K562 (cell line): ENCODE data around the gene NPAS1. TPM values are rescaled to one million over a fixed set of nuclear protein-coding genes. Genes with fewer than 3 reads are reported as not detected.

ENCODE experiments used
- ELF1 ChIP-seq: fragments of 200-800 bp; sonication (Bioruptor generic); IDR thresholded peaks from 2 replicates; pipeline ENCODE4 v1.6.1; 2016; ENCODE audit warnings: missing genetic modification characterization, missing compliant biosample characterization
- ETV6 ChIP-seq, 3 experiments: fragments of 150-350 bp in 1 of 3; sonication (generic) in 1 of 3; formaldehyde crosslinking in 1 of 3; IDR thresholded peaks; 2 replicates each; pipeline versions ENCODE4 v1.6.1 to v1.8.0; 2014 to 2022; ENCODE audit warnings: borderline replicate concordance in 2 of 3, low read depth in 2 of 3, antibody characterized with exemption in 1 of 3, low read length in 1 of 3, mild to moderate bottlenecking in 1 of 3, missing genetic modification reagents in 1 of 3
- FOXM1 ChIP-seq, 2 experiments: fragments of 450-650 bp in 1 of 2; sonication (generic) in 1 of 2; formaldehyde crosslinking in 1 of 2; IDR thresholded peaks; 2 replicates each; pipeline versions ENCODE4 v1.6.1 to v1.9.0; 2017 to 2022; ENCODE audit warnings: low read depth in 2 of 2, mild to moderate bottlenecking in 2 of 2, missing genetic modification reagents in 1 of 2, moderate library complexity in 1 of 2
- GATAD2A ChIP-seq: fragments of 450-650 bp; IDR thresholded peaks from 2 replicates; pipeline ENCODE4 v1.6.1; 2017
- HMG20A ChIP-seq: fragments of 450-650 bp; formaldehyde crosslinking; conservative IDR thresholded peaks from 2 replicates; pipeline ENCODE4 v1.4.0; 2020; ENCODE audit warnings: mild to moderate bottlenecking, mixed read lengths
- POLR2G ChIP-seq: fragments of 200-400 bp; formaldehyde crosslinking; IDR thresholded peaks from 2 replicates; pipeline ENCODE4 v1.6.1; 2017; ENCODE audit warnings: low read depth, mild to moderate bottlenecking, antibody characterized with exemption, low read length, moderate library complexity
- RBM34 ChIP-seq: fragments of 200-400 bp; formaldehyde crosslinking; IDR thresholded peaks from 2 replicates; pipeline ENCODE4 v1.6.1; 2018; ENCODE audit warnings: low read length, borderline replicate concordance; ENCODE audit not compliant: insufficient read depth
- SAFB2 ChIP-seq: fragments of 200-400 bp; formaldehyde crosslinking; IDR thresholded peaks from 2 replicates; pipeline ENCODE4 v1.6.1; 2018; ENCODE audit warnings: borderline replicate concordance, low read length, low read depth, moderate library complexity; ENCODE audit not compliant: severe bottlenecking
- SNRNP70 ChIP-seq: fragments of 200-400 bp; formaldehyde crosslinking; optimal IDR thresholded peaks from 2 replicates; pipeline ENCODE3; 2017; ENCODE audit warnings: low read depth, low read length
- SRSF9 ChIP-seq: fragments of 200-400 bp; formaldehyde crosslinking; IDR thresholded peaks from 2 replicates; pipeline ENCODE4 v1.6.1; 2017; ENCODE audit warnings: low read depth, low read length, borderline replicate concordance
- TEAD1 ChIP-seq, 2 experiments: fragments of 450-650 bp in 1 of 2; sonication (generic) in 1 of 2; formaldehyde crosslinking; IDR thresholded peaks; 2 replicates each; pipeline versions ENCODE4 v1.4.0 to v1.8.0; 2020 to 2022; ENCODE audit warnings: mild to moderate bottlenecking in 2 of 2, missing genetic modification reagents in 1 of 2
- ZNF232 ChIP-seq: sonication (generic); formaldehyde crosslinking; IDR thresholded peaks from 2 replicates; pipeline ENCODE4 v1.8.0; 2022; ENCODE audit warnings: mild to moderate bottlenecking, missing genetic modification reagents
- ZNF639 ChIP-seq, 2 experiments: fragments of 200-800 bp in 1 of 2; sonication (Bioruptor generic) in 1 of 2; sonication (generic) in 1 of 2; formaldehyde crosslinking in 1 of 2; IDR thresholded peaks in 1 of 2; conservative IDR thresholded peaks in 1 of 2; 2 replicates each; pipeline versions ENCODE4 v1.5.0 to v1.6.1; 2016 to 2020; ENCODE audit warnings: missing compliant biosample characterization in 1 of 2, missing genetic modification characterization in 1 of 2, missing genetic modification reagents in 1 of 2
- ZNF696 ChIP-seq: fragments of 250-450 bp; sonication (Bioruptor Pico); conservative IDR thresholded peaks from 2 replicates; pipeline ENCODE4 v1.4.0; 2020; ENCODE audit warnings: mild to moderate bottlenecking, moderate library complexity
- polyA plus RNA-seq, 8 experiments: library from polyadenylated mRNA; depleted of rRNA in 4 of 8; stranded (reverse) in 5 of 8; unstranded in 3 of 8; fragments of >200 nt; fragmentation: Nextera tagmentation in 2 of 8; fragmentation: Illumina TruSeq in 1 of 8; extraction: Ambion mirVana in 2 of 8; extraction: Trizol in 1 of 8; gene quantifications; 2 replicates each; pipeline versions ENCODE4 v1.2.1 to v1.2.3, GENCODE V29; 2011 to 2014; ENCODE audit warnings: inconsistent platforms in 1 of 8, missing spikeins in 1 of 8
- total RNA-seq, 7 experiments: library from RNA; depleted of rRNA in 6 of 7; stranded (reverse); fragments of >200 nt in 6 of 7; fragmentation: Illumina TruSeq in 2 of 7; extraction: Trizol in 2 of 7; gene quantifications; 2 replicates each; pipeline versions ENCODE4 v1.2.1 to v1.2.3, GENCODE V29; 2011 to 2021; ENCODE audit warnings: low replicate concordance in 1 of 7
- TF ChIP-seq, protein P1 (sequence below), 2 experiments: fragments of 450-650 bp in 1 of 2; sonication (generic) in 1 of 2; formaldehyde crosslinking in 1 of 2; IDR thresholded peaks in 1 of 2; conservative IDR thresholded peaks in 1 of 2; 2 replicates each; pipeline versions ENCODE4 v1.6.1 to v1.8.1; 2016 to 2023; ENCODE audit warnings: mild to moderate bottlenecking in 2 of 2, moderate library complexity in 2 of 2, inconsistent platforms in 1 of 2, missing genetic modification reagents in 1 of 2
- TF ChIP-seq, protein P2 (sequence below): fragments of 250-450 bp; sonication (Bioruptor Pico); IDR thresholded peaks from 2 replicates; pipeline ENCODE4 v1.6.1; 2021; ENCODE audit warnings: mild to moderate bottlenecking
- TF ChIP-seq, protein P3 (sequence below): sonication (generic); formaldehyde crosslinking; IDR thresholded peaks from 2 replicates; pipeline ENCODE4 v1.8.1; 2023; ENCODE audit warnings: missing genetic modification reagents, mild to moderate bottlenecking, borderline replicate concordance

Gene NPAS1
- total and polyA plus RNA-seq, 9 of the 15 experiments (the other 6 are each of a cell fraction or from before 2014, with no cell fraction given): 0.58 to 5.3 (median 2.0) TPM; not detected in 2

- TF ChIP-seq, protein P1, sequence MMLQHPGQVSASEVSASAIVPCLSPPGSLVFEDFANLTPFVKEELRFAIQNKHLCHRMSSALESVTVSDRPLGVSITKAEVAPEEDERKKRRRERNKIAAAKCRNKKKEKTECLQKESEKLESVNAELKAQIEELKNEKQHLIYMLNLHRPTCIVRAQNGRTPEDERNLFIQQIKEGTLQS (IDR thresholded peaks at IDR 0.05): no peak
- TF ChIP-seq, protein P1 (CRISPR knock-in tag; conservative IDR thresholded peaks at IDR 0.05): no peak
- TF ChIP-seq FOXM1 (IDR thresholded peaks at IDR 0.05; ENCODE audit: low read depth) (no peak), FOXM1 (CRISPR knock-in tag; IDR thresholded peaks at IDR 0.05; ENCODE audit: low read depth) (no peak), SAFB2 (no peak), POLR2G (peak; percentile 68), GATAD2A (no peak), ETV6 (IDR thresholded peaks at IDR 0.05; ENCODE audit: borderline replicate concordance in 1 of 2, low read depth in 2 of 2, low read length in 1 of 2) (no peak), ETV6 (CRISPR knock-in tag; IDR thresholded peaks at IDR 0.05; ENCODE audit: borderline replicate concordance) (no peak), ZNF232 (CRISPR knock-in tag) (no peak), SRSF9 (no peak), ZNF639 (CRISPR knock-in tag; conservative IDR thresholded peaks at IDR 0.05 in 1 of 2, IDR thresholded peaks at IDR 0.05 in 1 of 2) (no peak), TEAD1 (CRISPR knock-in tag; IDR thresholded peaks at IDR 0.05) (no peak), HMG20A (CRISPR knock-in tag) (no peak), ZNF696 (no peak), SNRNP70 (no peak), RBM34 (no peak), ELF1 (tag) (no peak)
- TF ChIP-seq, protein P2, sequence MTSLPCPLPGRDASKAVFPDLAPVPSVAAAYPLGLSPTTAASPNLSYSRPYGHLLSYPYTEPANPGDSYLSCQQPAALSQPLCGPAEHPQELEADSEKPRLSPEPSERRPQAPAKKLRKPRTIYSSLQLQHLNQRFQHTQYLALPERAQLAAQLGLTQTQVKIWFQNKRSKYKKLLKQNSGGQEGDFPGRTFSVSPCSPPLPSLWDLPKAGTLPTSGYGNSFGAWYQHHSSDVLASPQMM (CRISPR knock-in tag): no peak
- TF ChIP-seq, protein P3, sequence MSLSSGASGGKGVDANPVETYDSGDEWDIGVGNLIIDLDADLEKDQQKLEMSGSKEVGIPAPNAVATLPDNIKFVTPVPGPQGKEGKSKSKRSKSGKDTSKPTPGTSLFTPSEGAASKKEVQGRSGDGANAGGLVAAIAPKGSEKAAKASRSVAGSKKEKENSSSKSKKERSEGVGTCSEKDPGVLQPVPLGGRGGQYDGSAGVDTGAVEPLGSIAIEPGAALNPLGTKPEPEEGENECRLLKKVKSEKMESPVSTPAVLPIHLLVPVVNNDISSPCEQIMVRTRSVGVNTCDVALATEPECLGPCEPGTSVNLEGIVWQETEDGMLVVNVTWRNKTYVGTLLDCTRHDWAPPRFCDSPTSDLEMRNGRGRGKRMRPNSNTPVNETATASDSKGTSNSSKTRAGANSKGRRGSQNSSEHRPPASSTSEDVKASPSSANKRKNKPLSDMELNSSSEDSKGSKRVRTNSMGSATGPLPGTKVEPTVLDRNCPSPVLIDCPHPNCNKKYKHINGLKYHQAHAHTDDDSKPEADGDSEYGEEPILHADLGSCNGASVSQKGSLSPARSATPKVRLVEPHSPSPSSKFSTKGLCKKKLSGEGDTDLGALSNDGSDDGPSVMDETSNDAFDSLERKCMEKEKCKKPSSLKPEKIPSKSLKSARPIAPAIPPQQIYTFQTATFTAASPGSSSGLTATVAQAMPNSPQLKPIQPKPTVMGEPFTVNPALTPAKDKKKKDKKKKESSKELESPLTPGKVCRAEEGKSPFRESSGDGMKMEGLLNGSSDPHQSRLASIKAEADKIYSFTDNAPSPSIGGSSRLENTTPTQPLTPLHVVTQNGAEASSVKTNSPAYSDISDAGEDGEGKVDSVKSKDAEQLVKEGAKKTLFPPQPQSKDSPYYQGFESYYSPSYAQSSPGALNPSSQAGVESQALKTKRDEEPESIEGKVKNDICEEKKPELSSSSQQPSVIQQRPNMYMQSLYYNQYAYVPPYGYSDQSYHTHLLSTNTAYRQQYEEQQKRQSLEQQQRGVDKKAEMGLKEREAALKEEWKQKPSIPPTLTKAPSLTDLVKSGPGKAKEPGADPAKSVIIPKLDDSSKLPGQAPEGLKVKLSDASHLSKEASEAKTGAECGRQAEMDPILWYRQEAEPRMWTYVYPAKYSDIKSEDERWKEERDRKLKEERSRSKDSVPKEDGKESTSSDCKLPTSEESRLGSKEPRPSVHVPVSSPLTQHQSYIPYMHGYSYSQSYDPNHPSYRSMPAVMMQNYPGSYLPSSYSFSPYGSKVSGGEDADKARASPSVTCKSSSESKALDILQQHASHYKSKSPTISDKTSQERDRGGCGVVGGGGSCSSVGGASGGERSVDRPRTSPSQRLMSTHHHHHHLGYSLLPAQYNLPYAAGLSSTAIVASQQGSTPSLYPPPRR (CRISPR knock-in tag): no peak
These were observed 28.2 kb downstream of the NPAS1 start (continued) for GRCh38 chr19:47047763-47048405.
